Ureter (tissue), 1 donor: Measurements from ENCODE around the gene ZNF383. TPM values are rescaled to one million over a fixed set of nuclear protein-coding genes. Genes with fewer than 3 reads are reported as not detected.
"Not testable (repeated sequence)": the region's sequence is repeated elsewhere in the genome, so short reads cannot be mapped to it uniquely, and the experiment has no call there.

Experiments used
- DNase-seq: peaks from one replicate; pipeline ENCODE4 v3.0.0-alpha.2; 2020; ENCODE audit warnings: low spot score
- total RNA-seq: library from RNA; stranded (reverse); gene quantifications from one replicate; pipeline ENCODE4 v1.2.4, GENCODE V29; 2023
- donor health status: DM: yes; HTN: yes; CAD: no.

ZNF383 gene
- total RNA-seq: 13.7 TPM

- peak; percentile 86 for DNase-seq
These were observed at the start of gene ZNF383 for GRCh38 chr19:37217775-37218591. TSS of gene ZNF383 (plus strand) at chr19:37218214. CDS start at chr19:37230454, 12,240 bp downstream.

- DNase-seq: peak; percentile 93
These were observed 45.3 kb upstream of the ZNF383 start, which contains the start of gene ZNF585A for GRCh38 chr19:37172368-37173366. TSS of gene ZNF585A (minus strand) at chr19:37172695. CDS start at chr19:37169910, 2,785 bp downstream.

GRCh38 chr19:37186071-37186470, 31.9 kb upstream of the ZNF383 start:
- not testable (repeated sequence) for DNase-seq

DNA sequence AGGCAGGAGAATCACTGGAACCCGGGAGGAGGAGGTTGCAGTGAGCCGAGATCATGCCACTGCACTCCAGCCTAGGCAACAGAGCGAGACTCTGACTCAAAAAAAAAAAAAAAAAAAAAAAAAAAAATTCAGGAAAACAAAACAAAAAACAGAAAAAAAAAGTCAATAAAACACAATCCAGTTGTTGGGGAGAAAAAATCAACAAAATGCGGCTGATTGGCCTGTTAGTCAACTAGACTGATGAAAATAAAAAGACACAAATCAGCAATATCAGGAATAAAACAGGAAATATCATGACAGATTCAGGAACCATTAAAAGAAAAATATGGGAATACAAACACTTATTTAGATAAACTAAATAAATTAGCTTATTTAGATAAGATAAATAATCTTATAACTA, 22.8 kb upstream of the ZNF383 start:
- DNase-seq: not testable (repeated sequence)

DNA sequence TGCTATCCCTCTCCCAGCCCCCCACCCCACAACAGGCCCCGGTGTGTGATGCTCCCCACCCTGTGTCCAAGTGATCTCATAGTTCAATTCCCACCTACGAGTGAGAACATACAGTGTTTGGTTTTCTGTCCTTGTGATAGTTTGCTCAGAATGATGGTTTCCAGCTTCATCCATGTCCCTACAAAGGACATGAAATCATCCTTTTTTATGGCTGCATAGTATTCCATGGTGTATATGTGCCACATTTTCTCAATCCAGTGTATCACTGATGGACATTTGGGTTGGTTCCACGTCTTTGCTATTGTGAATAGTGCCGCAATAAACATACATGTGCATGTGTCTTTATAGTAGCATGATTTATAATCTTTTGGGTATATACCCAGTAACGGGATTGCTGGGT, 20.9 kb upstream of the ZNF383 start:
- DNase-seq: not testable (repeated sequence)

- no peak for DNase-seq
These were observed 20.2 kb upstream of the ZNF383 start for GRCh38 chr19:37197768-37198167.

- DNase-seq: no peak
These were observed 587 bp upstream of the ZNF383 start for GRCh38 chr19:37217480-37217774.

GRCh38 chr19:37218592-37218935, 550 bp downstream of the ZNF383 start:
- DNase-seq: no peak

GRCh38 chr19:37220383-37220782, 2.4 kb downstream of the ZNF383 start:
- DNase-seq: no peak

- no peak for DNase-seq
These were observed 3.1 kb downstream of the ZNF383 start for GRCh38 chr19:37221136-37221535.

DNA sequence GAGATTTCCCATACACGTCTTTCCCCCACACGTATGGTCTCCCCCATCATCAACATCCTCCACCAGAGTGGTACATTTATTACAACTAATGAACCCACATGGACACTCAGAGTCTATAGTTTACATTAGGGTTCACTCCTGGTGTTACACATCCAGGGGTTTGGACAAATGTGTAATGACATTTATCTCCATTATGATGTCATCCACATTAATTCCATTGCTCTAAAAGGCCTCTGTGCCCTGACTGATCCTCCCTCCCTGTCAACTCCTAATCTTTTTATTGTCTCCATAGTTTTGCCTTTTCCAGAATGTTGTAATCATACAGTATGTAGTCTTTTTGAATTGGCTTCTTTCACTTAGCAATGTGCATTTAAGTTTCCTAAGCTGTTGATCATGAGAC, 8.2 kb downstream of the ZNF383 start:
- DNase-seq: no peak

GRCh38 chr19:37227996-37228395, 10.0 kb downstream of the ZNF383 start:
- DNase-seq: no peak

- no peak for DNase-seq
These were observed 25.2 kb downstream of the ZNF383 start for GRCh38 chr19:37243206-37243632.

- peak; percentile 93 for DNase-seq
These were observed 33.6 kb downstream of the ZNF383 start for GRCh38 chr19:37251308-37252229.

DNA sequence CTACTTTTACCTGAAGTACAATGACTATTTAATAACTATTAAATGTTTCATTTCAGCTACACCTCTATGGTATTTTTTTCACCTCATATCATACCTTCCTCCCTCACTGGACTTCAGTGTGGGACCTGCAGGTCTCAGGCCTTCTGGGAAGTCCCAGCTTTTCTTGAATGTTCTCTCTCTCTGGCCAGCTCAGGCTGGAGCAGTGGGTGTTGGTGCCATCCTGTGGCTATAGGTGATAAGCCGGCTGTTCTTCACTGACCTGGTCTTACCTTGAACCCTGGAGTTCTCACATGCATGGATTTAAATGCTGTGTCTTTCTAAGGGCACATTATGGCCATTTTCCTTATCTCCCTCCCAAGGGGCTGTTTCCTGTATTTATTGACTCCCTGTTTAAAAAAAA, 45.0 kb downstream of the ZNF383 start:
- not testable (repeated sequence) for DNase-seq

- not testable (repeated sequence) for DNase-seq
These were observed 49.0 kb downstream of the ZNF383 start for GRCh38 chr19:37267005-37267404.

- not testable (repeated sequence) for DNase-seq
These were observed 49.7 kb downstream of the ZNF383 start for GRCh38 chr19:37267755-37268154.

GRCh38 chr19:37280656-37281055, 62.6 kb downstream of the ZNF383 start:
- not testable (repeated sequence) for DNase-seq

- DNase-seq: not testable (repeated sequence)
These were observed 66.0 kb downstream of the ZNF383 start for GRCh38 chr19:37284020-37284419.

DNA sequence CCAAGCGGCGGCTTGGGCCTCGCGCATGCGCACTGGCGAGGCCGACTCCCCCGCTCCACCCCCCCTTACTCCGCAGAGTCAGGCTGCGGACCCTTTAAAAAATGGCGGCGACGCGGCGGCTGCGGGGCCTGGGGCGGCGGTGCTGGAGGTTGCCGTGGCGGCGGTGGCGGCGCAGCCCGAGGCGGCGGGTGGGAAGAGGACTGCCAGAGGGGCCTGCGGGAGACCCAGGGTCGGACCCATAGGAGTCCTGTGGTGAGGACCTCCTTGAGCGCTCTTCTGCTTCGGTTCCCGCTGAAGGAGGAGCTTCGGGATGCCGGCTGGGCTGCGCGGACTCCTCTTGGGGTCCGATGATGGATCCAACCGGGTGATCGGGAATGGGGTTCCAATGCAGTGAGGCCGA, 71.2 kb downstream of the ZNF383 start:
- not testable (repeated sequence) for DNase-seq
